WI38 (cell line): ENCODE data around the gene STX10.

ENCODE experiments used
- H3K4me3 ChIP-seq: 2 replicates; pipeline ENCODE4 v1.5.1; 2011; ENCODE audit warnings: low read depth, mild to moderate bottlenecking, control low read depth, low read length
- TF ChIP-seq, protein P1 (sequence below): IDR thresholded peaks from 2 replicates; pipeline ENCODE4 v1.5.1; 2012; ENCODE audit warnings: low read depth, mild to moderate bottlenecking, control low read depth, low read length

STX10 gene

DNA sequence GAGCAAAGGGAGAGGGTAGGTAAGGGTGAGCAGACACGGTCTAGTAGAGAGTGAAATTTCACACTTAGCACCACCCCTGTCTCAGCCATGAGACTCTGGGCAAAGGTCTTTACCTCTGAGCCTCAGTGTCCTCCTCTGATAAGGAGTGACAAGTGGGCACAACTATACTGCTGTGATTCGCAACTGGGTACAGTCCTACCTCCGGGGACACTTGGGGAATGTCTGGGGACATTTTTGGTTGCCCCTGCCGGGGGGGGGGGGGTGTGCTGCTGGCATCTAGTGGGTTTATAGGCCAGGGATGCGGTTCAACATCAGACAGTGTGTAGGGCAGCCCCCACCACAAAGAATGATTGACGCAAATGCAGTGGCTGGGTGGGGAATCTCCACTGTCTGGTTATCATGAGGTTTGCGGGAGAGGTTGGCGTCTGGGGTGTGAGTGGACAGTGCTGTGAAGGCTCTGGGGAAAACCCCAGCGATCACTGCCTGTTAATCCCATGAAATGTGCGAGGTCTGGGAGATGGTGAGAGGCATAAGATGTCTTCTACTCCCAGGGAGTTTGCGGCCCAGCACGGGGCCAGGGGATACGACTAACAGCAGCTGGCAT is 27.8 kb downstream of the STX10 start:
- H3K4me3 ChIP-seq: no peak overlapping the region
- TF ChIP-seq, protein P1, sequence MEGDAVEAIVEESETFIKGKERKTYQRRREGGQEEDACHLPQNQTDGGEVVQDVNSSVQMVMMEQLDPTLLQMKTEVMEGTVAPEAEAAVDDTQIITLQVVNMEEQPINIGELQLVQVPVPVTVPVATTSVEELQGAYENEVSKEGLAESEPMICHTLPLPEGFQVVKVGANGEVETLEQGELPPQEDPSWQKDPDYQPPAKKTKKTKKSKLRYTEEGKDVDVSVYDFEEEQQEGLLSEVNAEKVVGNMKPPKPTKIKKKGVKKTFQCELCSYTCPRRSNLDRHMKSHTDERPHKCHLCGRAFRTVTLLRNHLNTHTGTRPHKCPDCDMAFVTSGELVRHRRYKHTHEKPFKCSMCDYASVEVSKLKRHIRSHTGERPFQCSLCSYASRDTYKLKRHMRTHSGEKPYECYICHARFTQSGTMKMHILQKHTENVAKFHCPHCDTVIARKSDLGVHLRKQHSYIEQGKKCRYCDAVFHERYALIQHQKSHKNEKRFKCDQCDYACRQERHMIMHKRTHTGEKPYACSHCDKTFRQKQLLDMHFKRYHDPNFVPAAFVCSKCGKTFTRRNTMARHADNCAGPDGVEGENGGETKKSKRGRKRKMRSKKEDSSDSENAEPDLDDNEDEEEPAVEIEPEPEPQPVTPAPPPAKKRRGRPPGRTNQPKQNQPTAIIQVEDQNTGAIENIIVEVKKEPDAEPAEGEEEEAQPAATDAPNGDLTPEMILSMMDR: no peak

DNA sequence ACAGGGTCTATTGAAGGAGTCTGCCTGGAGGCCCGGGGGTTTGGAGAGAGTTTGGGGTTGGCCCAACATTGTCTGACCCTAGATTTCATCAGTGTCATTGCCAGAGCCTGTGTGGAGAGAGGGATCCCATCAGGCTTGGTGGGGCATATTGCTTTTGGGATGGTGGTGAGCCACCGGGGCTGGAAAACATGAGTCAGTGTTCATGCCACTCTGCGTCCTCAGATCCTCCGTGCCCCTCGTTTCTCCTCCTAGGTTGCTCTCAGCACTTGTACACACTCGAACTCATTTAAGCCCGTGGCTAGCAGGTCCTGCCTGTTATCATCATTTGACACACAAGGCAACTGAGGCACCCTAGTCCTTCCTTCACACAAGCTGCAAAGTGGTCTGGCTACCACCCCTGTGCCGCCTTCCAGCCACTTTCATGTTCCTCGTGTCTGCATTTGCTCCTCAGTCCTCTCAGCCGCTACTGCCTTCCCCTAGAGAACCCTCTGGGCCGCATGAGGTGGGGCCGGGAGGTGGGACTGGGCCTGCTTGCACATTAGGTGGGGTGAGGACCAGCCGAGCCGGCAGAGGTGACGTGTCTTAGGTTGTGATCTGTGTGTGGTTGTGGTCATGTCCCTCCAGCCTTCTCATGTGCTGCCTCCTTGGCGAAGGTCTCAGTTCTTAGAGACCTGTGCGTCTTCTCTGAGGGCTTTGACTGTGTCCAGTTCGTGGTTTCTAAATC is 28.5 kb downstream of the STX10 start:
- H3K4me3 ChIP-seq: peak overlapping the region; percentile 31
- TF ChIP-seq, protein P1: no peak

DNA sequence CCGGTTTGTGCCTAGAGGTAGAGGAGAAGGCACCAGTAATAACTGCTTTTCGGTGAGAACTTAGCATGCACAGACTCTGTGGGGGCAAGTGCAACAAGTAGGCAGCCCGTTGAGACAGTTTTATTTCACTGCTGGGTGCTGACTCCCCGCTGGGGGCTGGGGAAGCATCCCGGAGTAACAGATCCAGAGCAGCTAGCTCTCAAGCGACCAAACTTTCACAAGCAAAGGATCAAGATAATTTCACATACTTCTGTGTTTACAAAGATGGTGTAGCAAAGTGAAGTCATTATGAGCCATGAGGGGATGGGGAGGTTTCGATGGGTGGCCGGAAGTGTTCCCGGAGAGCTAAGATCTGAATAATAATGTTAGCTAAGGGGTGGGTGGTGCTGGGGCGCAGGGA is 29.4 kb downstream of the STX10 start:
- TF ChIP-seq, protein P1: no peak
- peak overlapping the region; percentile 73 for H3K4me3 ChIP-seq

DNA sequence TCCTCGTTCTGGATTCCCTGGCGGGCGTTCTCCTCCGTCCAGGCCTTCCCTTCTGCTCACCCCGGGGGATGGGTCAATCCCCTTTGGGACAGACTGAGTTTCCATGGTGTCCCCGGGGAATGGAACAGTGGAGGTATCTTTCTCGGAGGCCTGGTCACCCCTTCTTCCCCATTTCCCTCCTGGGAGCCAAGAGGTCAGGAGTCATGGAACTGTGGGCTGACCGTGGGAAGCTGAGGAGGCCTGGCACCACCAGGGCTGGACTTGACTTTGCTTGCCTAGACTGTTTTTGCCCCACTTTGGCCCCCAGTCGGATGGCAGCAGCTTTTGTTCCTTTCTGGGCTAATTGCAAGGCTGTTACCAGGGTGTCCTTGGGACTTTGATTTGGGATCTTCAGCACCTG is 30.1 kb downstream of the STX10 start:
- peak overlapping the region; percentile 73 for H3K4me3 ChIP-seq

DNA sequence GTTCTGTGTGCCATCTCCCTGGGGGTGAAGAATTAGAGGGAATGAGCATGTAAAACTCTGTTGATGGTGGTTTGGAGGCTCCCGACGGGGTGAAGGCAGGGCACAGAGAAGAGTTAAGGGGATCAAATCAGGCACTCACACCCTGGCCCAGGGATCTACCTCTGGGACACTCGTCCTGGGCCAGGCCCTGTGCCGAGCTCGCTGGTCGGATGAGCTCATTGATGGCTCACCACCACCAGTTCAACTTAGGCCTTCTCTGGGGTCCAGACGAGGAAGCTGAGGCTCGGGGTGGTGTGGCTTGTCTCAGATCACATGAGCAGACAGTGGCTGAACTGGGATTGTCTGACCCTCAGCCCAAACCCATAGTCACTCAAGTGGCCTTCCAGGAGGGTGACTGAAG is 30.5 kb downstream of the STX10 start:
- TF ChIP-seq, protein P1: no peak
- peak overlapping the region; percentile 73 for H3K4me3 ChIP-seq

More for the DNA sequence above, 30.1 kb downstream of the STX10 start:
- TF ChIP-seq, protein P1: no peak

DNA sequence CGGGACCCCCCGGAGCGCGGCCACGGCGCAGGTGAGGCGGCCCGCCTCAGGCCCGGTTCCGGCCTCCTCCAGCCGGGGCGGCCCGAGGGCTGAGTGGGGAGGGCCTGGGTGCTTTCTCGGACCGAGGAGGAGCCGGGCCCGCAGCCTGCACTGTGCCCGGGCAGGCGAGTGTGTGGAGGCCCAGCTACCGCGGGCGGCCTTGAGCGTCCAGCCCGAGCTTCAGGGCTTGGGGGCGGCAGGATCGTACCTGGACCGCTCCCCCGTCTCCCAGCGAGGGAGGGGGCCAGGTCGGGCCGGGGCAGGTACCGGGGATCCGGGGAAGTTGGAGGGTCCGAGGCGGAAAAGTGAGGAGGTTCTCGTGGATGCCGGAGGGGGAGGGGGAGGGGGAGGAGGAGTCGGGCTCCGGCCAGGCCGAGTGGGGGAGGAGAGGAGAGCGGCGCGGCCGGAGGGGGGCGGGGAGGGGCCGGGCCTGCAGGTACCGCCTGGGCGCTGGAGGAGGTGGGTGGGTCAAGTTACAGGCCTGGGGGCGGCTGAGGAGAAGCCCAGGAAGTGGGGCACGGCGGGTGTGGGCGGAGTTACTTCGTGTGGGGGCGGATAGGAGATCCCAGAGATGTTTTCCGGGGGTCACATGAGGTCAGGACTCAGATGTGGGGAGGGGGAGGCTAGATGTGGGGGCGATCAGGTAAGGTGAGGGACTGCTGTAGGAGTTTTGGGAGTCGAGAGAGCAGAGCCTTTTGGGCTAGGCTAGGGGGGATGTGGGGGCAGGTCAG is 31.6 kb downstream of the STX10 start:
- H3K4me3 ChIP-seq: peak overlapping the region; percentile 73
- TF ChIP-seq, protein P1: no peak
